DMS53 treated with DMSO at 0.1 percent for 48 hours (cell line): ENCODE measurements around the gene COL23A1.
A peak's percentile ranks its signal among the peaks of the same experiment; 100 is the strongest.
"Not testable (repeated sequence)": the region's sequence is repeated elsewhere in the genome, so short reads cannot be mapped to it uniquely, and the experiment has no call there.

Experiments used
- DNase-seq: peaks from one replicate; lab custom pipeline; 2025; ENCODE audit not compliant: unreplicated experiment; lab: John Stamatoyannopoulos, UW

The COL23A1 gene

DNA sequence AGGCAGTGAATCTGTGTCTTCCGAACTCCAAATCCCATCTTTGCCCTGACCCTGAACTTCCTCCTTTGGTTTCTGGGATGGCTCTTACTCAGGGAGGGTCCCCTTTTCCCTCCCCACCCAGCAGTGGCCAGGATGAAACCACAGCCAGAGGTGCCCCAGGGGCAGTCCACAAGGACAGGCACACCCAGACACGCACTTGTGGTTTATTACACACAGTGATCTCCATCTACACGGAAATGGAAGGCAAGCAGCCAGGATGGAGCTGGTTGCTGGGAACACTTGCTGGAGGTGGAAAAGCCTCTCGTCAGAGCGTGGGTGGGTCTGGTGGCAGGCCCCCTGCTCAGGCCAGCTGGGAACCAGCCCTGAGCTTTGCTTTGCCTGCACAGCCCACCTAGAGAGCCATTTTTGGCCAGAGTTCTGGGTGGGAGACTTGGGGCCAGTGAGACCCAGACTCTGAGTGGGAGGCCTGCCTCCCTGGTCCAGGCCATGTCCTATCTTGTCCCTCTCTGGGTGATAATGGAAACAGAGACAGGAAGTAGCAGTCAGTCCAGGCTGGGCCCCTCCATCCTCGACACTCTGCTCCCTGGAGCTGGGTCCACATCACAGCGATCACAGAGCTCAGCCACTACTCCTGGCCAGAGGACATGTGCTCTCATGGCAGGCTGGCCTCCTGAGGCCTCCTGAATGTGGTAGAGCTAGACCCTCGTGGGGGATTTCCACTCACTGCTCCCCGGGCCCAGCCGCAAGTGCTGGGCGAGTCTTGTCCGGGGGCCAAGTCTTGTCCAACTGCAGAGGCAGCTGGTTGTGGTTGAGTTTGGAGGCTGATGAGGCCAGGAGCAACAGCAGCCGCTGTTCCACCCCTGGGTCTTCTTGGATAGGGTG is 352.5 kb downstream of the COL23A1 start:
- no peak for DNase-seq

DNA sequence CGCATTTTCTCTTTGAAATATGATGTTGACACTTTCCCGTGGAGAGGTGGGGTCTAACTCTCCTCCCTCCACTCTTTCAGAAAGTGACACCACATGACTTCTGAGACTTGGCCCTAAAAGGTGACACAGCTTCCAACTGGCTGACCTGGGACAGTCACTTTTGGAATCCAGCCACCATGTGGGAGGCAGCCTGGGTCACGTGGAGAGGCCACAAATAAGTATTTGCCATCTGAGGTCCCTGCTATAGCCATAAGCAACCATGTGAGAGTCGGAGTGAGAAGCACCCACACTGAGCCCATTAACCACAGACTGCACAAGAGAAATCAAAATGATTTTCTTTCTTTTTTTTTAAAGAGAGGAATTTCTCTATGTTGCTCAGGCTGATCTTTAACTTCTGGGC is 353.5 kb downstream of the COL23A1 start:
- DNase-seq: no peak

DNA sequence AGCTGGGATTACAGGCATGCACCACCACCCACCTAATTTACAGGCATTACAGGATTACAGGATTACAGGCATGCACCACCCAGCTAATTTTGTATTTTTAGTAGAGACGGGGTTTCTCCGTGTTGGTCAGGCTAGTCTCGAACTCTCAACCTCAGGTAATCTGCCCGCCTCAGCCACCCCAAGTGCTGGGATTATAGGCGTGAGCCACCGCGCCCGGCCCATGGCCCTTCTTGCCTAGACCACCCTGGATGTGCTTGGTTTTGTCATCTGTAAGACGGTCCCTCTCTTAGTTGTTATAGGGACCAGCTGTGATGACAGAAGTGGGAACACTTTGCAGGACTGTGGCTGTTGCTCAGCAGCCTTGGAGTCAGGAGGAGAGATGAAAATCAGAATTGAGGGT is 354.1 kb downstream of the COL23A1 start:
- no peak for DNase-seq

DNA sequence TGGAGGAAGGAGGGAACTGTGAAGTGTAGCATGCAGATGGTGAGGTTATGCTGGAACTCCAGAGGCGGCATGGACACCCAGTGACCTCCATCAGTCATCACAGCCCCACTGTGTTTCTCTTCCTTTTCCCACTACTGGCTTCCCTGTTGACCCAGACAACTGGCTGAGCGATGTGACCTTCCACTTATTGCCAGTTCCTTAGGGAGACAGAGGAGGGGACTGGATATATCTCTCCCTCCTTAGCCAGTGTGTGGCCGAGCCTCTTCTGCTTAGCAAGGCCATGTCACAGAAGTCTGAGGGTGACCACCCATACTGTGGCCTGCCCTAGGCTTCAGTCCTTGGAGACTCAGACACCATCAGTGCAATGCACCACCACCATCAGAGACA is 354.6 kb downstream of the COL23A1 start:
- DNase-seq: no peak

DNA sequence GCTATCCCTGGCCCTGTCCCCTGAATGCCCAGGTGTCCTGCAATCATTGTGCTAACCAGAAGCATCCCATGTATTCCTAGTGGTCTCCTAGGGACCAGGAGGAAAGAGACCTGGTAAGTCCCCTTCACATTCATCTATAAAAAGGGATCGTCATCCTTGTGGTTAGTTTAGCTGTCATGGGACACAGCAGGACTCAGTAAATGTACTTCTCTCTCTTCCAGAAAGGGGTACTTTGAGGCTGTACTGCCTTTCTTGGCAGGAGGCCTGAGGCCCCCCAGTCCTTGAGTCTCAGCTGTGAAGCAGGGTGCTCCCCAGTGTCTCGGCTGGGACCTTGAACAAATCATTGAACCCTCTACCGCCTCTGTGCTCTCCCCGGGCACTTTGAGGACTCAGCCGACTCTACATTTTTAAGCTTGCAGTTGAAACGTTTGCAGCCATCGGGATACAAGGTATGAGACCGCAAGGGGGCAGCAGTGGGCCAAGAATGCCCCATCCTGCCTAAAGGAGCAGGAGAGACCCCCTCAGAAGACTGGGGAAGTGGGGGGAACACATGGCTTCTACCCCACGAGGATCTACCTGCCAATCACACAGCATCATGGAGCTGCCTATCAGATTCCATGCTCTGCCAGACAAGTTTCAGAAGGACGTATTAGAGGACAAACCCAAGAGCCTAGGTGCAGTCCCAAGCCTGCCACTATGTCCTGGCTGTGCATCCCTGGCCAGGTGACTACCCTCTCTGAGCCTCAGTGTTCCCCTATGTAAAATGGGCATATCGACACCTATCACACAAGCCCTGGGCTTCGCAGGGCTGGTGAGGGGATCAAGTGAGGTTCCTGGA is 355.2 kb downstream of the COL23A1 start:
- DNase-seq: peak; percentile 36

DNA sequence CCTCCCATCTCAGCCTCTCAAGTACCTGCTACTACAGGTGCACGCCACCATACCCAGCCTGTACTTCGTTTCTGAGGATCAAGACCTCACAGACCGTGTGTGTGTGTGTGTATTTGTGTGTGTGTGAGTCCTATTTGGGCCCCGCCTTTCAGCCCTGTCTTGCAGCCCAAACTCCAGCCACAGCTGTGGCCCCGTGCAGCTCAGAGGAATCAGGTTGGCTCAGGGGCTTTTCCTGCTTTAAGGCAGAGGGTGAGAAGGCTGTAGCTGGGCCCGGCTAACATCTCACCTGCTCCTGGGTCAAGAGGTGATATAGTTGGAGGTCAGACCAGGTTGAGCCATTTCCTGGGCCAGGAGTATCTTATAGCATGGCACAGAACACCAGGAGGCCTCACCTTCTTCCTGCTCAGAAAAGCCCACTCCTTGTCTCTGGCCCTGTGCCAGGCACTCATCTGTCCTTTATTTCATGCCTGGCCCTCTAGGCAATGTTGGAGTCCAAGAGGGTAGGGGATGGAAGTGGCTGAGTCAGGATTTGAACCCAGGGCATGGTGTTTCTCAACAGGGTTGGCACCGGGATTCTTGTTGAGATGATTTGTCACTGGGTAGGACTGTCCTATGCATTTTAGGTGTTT is 356.0 kb downstream of the COL23A1 start:
- no peak for DNase-seq

DNA sequence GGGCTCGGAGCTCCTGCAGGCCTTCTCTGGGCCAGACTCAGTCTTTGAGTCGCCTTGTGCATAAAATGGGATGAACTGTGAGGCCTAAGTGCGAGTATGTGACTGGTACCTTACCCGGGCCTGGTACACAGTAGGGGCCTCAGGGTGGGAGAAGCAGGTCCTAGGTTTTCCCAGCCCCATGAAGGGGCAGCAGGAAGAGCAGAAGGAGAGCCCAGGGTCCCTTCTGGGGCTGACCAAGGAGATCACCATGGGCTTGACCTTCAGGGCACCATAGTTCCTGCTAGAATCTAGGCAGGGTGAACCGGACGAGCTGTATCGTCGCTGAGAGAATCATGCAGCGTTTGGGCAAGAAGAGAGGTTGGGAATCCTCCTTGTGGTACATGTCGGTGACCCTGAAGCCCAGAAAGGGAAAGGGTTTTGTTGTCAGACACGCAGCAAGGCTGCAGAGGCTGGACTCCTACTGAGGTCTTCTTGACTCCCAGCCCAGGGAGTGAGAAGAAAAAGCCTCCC is 357.2 kb downstream of the COL23A1 start:
- DNase-seq: no peak

DNA sequence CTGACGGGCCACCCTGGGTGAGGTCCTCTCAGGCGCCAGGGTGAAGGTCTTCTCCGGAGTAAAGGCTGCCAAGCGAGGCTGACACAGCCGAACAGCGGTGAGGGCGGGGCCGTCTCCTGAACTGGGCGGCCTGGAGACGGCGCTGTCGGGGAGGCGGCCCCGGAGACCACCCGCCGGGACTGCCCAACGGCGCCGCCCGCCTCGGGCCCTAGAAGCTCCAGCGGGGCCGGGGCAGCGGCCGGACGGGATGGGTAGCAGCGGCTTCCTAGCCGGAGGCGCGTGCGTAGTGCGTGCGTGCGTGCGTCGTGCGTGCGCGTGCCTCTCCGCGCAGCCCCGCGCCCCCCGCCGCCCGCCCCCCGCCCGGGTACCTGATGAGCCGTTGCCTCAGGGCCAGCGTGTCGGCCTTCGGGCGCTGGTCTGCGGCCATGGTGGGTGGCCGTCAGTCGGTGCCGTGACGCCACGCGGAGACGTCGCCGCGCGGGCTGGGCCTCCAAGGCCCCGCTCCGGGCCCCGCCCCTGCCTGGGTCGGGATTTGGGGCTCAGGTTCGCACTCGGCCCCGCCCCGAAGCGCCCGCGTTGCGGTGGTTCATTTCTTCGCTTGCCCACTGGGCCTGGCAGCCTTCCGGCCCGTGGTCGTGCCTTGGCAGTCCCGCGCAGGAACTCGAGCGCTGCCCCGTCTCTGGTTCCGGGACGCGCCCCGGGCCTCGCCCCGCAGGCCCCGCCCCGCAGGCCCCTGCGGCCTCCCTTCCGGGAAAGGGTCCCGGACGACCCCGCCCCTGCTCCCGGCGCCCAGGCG is 357.9 kb downstream of the COL23A1 start, which contains the start of gene PHYKPL:
Gene PHYKPL, minus strand, starts transcription at position 679 of the 796 bp plus-strand sequence. Its CDS starts 252 bp downstream, at position 427.
- DNase-seq: peak; percentile 20

DNA sequence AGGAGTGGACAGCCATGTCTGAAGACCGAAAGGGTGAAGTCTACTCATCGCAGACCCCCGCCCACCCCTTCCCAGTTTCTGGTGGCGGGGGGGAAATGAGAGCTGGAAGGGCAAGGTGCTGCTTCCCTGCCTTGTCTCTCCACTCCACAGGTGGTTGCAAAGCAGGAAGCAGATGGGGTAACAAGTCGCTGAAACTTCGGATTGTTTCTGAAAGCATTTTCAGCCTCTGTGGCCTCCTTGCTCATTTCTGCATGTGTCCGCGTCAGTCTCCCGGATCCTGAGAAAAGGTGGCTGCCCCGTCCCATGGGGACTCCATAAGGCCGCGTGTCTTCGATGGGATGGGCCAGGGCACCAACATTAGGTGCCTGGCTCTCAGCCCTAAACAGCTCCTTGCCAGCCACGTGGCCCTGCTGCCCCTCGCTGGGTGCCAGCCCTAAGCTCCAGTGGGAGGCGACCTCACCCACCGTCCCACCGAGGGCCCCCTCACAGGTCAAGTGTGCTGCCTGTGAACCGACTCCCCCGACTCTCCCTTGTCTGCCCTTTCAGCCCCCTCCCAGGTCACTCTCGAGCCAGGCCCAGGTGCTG is 358.6 kb downstream of the COL23A1 start:
- DNase-seq: no peak

DNA sequence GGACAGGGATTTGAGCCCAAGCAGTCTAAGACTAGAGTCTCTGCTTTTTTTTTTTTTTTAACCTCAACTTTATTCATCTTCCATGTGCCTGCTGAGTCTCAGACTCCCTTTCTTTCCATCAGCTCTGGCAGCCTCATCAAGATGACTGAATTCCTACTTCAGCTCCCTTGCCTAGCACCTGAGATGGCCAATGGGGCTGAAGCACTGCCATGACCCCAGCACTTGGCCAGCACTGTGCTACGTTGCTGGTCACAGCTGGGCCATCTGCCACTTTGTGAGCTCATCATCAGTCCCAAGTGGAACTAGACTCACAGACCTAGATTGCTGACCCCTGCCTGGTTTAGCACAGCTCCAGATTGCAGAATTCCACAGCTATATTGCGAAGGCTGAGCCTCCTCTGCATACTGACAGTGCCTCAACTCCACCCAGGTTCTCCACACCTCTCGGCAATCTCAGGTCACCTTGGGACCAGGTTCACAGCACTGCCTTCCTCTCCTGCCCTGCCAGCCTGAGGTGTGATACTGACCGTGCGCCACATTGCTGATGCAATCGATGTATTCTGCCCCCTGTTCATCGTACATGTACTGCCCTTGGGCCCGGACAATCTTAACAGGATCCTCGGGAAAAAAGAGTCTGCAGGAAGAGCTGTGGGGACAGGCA is 359.2 kb downstream of the COL23A1 start:
- DNase-seq: no peak

DNA sequence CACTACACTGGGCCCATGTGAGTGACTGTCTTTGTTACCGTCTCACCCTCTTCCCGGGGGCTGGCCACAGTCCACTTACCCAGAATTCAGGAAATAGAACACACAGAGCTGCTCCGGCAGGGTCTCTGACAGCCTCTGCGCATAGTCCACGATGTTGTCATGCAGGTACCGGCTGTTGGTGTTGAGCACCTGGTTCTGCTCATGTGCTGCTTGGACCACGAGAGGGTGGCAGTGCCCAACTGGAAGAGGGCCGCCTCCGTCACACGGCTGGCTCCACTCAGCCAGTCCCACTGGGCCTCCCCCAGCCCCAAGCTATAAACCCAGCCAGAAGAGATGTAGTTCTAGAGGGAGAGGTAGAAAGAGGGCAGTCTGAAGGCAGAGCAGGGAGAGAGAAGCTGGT is 360.3 kb downstream of the COL23A1 start:
- DNase-seq: no peak

DNA sequence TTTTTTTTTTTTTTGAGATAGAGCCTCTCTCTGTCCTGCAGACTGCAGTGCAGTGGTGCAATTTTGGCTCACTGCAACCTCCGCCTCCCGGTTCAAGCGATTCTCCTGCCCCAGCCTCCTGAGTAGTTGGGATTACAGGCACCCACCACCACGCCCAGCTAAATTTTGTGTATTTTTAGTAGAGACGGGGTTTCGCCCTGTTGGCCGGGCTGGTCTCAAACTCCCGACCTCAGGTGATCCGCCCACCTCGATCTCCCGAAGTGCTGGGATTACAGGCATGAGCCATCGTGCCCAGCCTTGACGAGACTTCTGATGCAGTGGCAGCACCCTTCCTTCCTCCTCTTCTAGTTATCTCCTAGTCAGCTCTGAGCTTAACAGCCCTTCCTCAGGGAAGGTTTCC is 361.1 kb downstream of the COL23A1 start:
- DNase-seq: not testable (repeated sequence)

DNA sequence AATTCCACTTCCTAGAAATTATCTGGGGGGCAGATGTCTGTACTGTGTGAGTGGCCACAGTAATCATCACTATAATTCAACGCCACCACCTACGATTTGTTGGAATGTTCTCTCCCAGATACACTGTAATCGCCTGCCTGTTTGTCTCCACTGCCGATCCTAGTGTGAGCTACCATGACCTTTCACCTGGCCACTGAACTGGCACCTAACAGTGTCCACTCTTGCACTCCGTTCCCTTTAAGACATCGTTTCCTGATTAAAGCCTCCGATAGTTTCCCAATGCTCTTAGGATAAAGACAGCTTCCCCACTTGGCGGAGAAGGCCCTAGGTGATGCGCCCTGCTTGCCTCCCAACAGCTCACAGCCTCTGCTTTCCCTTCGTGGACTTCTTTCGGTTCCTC is 361.6 kb downstream of the COL23A1 start:
- no peak for DNase-seq

DNA sequence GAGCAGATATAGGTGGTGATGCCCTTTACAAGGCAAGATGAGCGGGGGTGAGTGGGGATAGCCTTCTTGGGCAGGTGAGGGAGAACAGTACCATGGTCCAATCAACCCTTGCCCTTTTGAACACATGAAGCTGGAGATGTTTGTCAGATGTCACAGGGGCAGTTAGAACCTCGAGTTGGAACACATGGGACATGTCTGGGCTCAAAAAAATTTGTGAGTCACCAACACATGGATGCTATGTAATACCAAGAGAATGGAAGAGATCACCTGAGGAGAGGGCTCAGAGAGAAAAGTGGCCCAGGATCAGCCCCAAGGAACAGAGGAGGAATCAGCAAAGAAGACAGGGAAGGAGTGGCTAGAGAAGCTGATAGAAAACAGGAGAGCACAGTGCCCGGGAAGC is 362.3 kb downstream of the COL23A1 start:
- no peak for DNase-seq

DNA sequence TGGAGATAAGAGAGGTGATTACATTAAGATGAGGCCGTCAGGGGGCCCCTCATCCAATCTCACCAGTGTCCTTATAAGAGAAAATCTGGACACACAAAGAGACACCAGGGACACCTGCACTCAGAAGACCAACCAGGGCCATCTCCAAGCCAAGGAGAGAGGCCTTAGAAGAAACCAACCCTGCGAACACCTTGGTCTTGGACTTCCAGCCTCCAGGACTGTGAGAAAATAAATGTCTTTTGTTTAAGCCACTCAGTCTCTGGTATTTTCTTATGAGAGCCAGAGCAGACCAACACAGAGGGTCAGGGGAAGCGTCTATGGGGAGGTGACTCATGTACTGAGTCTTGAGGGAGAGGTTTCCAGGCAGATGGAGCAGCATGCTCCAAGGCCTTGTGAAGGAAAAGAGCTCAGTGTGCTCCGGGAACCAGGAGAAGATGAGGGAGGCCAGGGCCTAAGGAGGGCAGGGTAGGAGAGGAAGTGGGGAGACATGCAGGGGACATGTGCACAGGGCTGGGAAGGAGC is 363.0 kb downstream of the COL23A1 start:
- no peak for DNase-seq

DNA sequence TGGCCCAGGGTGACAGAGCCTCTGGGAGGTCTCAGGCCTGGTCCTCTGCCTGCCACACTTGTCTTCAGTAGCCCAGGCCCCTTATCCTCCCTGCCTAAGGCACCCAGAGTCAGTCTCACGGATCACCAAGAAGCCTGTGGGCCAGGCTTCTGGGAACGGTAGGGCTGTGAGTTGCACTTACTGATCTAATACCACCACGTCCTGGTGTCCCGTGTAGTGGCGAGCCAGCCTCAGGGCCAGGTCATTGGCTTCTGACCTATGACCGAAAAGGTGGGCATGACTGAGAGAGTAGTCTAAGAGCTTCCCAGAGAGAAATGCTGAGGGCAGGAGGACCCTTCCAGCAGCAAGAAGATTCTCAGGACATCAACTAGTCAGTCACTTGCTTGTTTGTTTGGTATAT is 365.0 kb downstream of the COL23A1 start:
- no peak for DNase-seq

DNA sequence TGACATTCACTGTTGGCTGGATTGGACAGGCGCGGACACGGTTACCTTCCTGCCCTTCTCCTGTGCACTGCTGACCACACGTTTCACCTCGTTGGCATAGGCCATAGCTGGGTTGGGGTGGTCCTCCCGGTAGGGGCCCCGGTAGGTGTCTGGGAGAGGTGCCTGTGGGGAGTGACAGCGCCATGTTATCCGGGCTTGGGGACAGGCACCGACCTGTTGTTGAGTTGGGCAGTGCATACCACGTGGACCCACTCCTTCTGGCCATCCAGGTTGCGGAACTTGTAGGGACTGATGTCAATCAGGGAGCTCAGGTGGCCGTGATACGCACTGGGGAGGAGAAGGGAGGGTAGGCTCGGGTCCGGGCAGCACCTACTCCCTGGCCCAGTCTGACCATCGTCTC is 365.8 kb downstream of the COL23A1 start:
- no peak for DNase-seq

DNA sequence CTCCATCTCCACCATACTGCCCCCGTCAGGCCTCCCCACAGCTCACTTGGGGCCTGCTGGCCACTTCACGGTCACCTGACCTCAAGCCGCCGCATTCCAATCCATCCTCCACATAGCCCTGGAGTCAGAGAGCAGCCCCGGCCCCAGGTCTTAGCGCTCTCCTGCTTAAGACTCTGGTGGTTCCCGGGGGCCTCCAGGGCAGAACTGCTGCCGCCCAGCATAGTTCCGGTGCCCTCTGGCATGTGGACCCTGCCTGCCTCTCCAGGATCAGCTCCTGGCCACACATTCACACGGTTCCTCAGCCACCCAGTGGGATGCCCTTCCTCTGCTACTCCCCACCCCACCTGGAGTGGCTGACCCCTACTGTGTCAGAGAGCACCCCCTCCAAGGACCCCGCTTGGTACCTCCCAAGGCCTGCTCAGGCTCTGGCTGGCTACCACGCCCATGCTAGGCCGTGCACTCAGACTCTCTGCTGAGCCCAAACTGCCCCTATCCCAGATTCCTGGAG is 366.3 kb downstream of the COL23A1 start:
- no peak for DNase-seq

DNA sequence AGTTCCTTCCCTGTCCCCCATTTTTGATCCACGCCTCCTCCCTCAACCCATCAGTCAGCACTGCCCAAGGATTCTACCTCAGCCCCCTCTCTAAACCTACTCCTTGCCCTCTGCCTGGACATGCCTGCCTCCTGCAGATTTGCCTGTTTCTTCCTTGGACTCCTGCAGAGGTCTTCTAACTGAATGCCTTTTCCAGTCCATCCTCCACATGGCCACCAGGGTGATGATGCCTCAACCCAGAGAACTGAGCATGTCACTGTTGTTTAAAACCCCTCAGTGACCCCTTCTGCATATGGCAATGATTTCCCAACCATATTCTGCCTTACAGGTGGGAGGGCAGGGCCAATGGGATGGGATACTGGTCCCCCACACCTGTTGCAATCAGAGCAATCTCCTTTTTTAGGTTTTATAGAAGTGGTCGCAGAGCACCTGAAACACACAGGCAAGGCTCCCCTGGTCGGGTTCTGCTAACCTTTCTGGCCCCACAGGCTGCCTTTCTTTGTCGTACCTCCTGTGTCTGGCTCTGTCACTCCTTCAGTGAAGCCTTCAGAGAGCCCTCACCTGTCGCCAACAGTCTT is 366.9 kb downstream of the COL23A1 start:
- DNase-seq: no peak
